ENCODE results near the gene CUTC. TPM values are rescaled to one million over a fixed set of nuclear protein-coding genes. Genes with fewer than 3 reads are reported as not detected.

CUTC gene
- total RNA-seq, 2 donors from 2014 or later = 22.6 to 25.7 TPM

Other genes starting within 250 kb of the CUTC start
- gene NKX2-3, start 199.3 kb upstream of the CUTC start, total RNA-seq = not detected
- gene SLC25A28, start 111.8 kb upstream of the CUTC start, total RNA-seq = 10 to 100 TPM; 42.2 to 44.3 TPM
- gene ENTPD7, start 72.7 kb upstream of the CUTC start, total RNA-seq = 10 to 100 TPM in 1 of 2 donors, 1 to 10 TPM in 1; 8.5 to 10.1 TPM
- gene COX15, start 107 bp upstream of the CUTC start, total RNA-seq = 10 to 100 TPM; 17.6 to 24.3 TPM
- gene ABCC2, start 50.4 kb downstream of the CUTC start, total RNA-seq = 1 to 10 TPM; 2.1 to 3.3 TPM